H9 (cell line): ENCODE data around the gene CWC25. TPM values are rescaled to one million over a fixed set of nuclear protein-coding genes. Genes with fewer than 3 reads are reported as not detected.

Experiments used
- DNase-seq: peaks from one replicate; pipeline ENCODE4 v3.0.0-alpha.2; 2017
- H2AFZ ChIP-seq: one replicate; pipeline ENCODE4 v1.6.1; 2013; ENCODE audit warnings: mild to moderate bottlenecking, low read length, control low read depth, moderate library complexity
- H2AK5ac ChIP-seq: 2 replicates; pipeline ENCODE4 v1.6.1; 2013; ENCODE audit warnings: low read length, control low read depth, mixed read lengths; ENCODE audit not compliant: insufficient read length
- H2BK120ac ChIP-seq: one replicate; pipeline ENCODE4 v1.6.1; 2013; ENCODE audit warnings: low read depth, mild to moderate bottlenecking, low read length, control low read depth, inconsistent platforms; ENCODE audit not compliant: poor library complexity, severe bottlenecking
- H2BK12ac ChIP-seq: 2 replicates; pipeline ENCODE4 v1.6.1; 2013; ENCODE audit warnings: low read length, control low read depth, mixed read lengths, low read depth; ENCODE audit not compliant: insufficient read length
- H2BK15ac ChIP-seq: 2 replicates; pipeline ENCODE4 v1.6.1; 2013; ENCODE audit warnings: low read depth, low read length, control low read depth
- H2BK20ac ChIP-seq: one replicate; pipeline ENCODE4 v1.6.1; 2013; ENCODE audit warnings: low read depth, mild to moderate bottlenecking, low read length, control low read depth, inconsistent platforms; ENCODE audit not compliant: poor library complexity, severe bottlenecking
- H2BK5ac ChIP-seq: 2 replicates; pipeline ENCODE4 v1.6.1; 2013; ENCODE audit warnings: low read length, control low read depth, mixed read lengths; ENCODE audit not compliant: insufficient read length
- H3K14ac ChIP-seq: 2 replicates; pipeline ENCODE4 v1.6.1; 2013; ENCODE audit warnings: low read length, control low read depth; ENCODE audit not compliant: insufficient read depth
- H3K18ac ChIP-seq: 2 replicates; pipeline ENCODE4 v1.6.1; 2013; ENCODE audit warnings: low read depth, mild to moderate bottlenecking, mixed read lengths, low read length, control low read depth; ENCODE audit not compliant: insufficient read length
- H3K23ac ChIP-seq: 2 replicates; pipeline ENCODE4 v1.6.1; 2013; ENCODE audit warnings: low read length, control low read depth, mixed read lengths, low read depth; ENCODE audit not compliant: insufficient read length
- H3K23me2 ChIP-seq: 2 replicates; pipeline ENCODE4 v1.6.1; 2013; ENCODE audit warnings: low read depth, mild to moderate bottlenecking, mixed read lengths, low read length, control low read depth; ENCODE audit not compliant: insufficient read length, poor library complexity, severe bottlenecking
- H3K27ac ChIP-seq: 2 replicates; pipeline ENCODE4 v1.5.1; 2013; ENCODE audit warnings: low read length, control low read depth, mixed read lengths, low read depth; ENCODE audit not compliant: insufficient read length
- H3K27me3 ChIP-seq: 2 replicates; pipeline ENCODE4 v1.6.1; 2013; ENCODE audit warnings: low read length, control low read depth, inconsistent platforms; ENCODE audit not compliant: insufficient read depth
- H3K4ac ChIP-seq: 2 replicates; pipeline ENCODE4 v1.6.1; 2013; ENCODE audit warnings: low read depth, mild to moderate bottlenecking, control low read depth, inconsistent platforms, low read length, moderate library complexity
- H3K4me1 ChIP-seq: 2 replicates; pipeline ENCODE4 v1.6.1; 2013; ENCODE audit warnings: low read length, control low read depth, inconsistent platforms; ENCODE audit not compliant: insufficient read depth
- H3K4me2 ChIP-seq: 2 replicates; pipeline ENCODE4 v1.6.1; 2013; ENCODE audit warnings: low read length, control low read depth, mixed read lengths; ENCODE audit not compliant: insufficient read length, insufficient read depth
- H3K56ac ChIP-seq: 2 replicates; pipeline ENCODE4 v1.6.1; 2013; ENCODE audit warnings: low read depth, mild to moderate bottlenecking, mixed read lengths, low read length, control low read depth; ENCODE audit not compliant: insufficient read length
- H3K79me1 ChIP-seq: 2 replicates; pipeline ENCODE4 v1.6.1; 2013; ENCODE audit warnings: low read depth, mild to moderate bottlenecking, moderate library complexity, low read length, control low read depth, inconsistent platforms; ENCODE audit not compliant: insufficient read depth, poor library complexity, severe bottlenecking
- H3K79me2 ChIP-seq: 2 replicates; pipeline ENCODE4 v1.6.1; 2013; ENCODE audit warnings: low read length, control low read depth, inconsistent platforms; ENCODE audit not compliant: insufficient read depth
- H3K9ac ChIP-seq: 2 replicates; pipeline ENCODE4 v1.6.1; 2013; ENCODE audit warnings: low read length, control low read depth, mixed read lengths; ENCODE audit not compliant: insufficient read length; ENCODE audit errors: extremely low read depth
- H3K9me3 ChIP-seq: one replicate; pipeline ENCODE4 v1.6.1; 2013; ENCODE audit warnings: low read depth, low read length, inconsistent platforms; ENCODE audit not compliant: control insufficient read depth
- H3T11ph ChIP-seq: one replicate; pipeline ENCODE4 v1.6.1; 2013; ENCODE audit warnings: mild to moderate bottlenecking, low read length, control low read depth, inconsistent platforms
- H4K20me1 ChIP-seq: one replicate; pipeline ENCODE4 v1.6.1; 2013; ENCODE audit not compliant: control insufficient read depth, insufficient read length, insufficient read depth
- H4K5ac ChIP-seq: 2 replicates; pipeline ENCODE4 v1.6.1; 2013; ENCODE audit warnings: low read depth, mild to moderate bottlenecking, mixed read lengths, low read length, control low read depth; ENCODE audit not compliant: insufficient read length
- H4K8ac ChIP-seq: replicated peaks from 2 replicates; pipeline ENCODE4 v1.6.1; 2013; ENCODE audit warnings: low read length, control low read depth, mixed read lengths, low read depth; ENCODE audit not compliant: insufficient read length
- H4K91ac ChIP-seq: 2 replicates; pipeline ENCODE4 v1.6.1; 2013; ENCODE audit warnings: low read depth, mild to moderate bottlenecking, moderate library complexity, mixed read lengths, low read length, control low read depth; ENCODE audit not compliant: insufficient read length
- H3K27ac Mint-ChIP-seq, 3 experiments: 2 replicates in 2 of 3; 3 replicates in 1 of 3; pipeline ENCODE4 v1.8.0; 2020 to 2021; ENCODE audit warnings: mixed read lengths in 3 of 3, mild to moderate bottlenecking in 1 of 3, moderate library complexity in 1 of 3
- H3K27me3 Mint-ChIP-seq: 2 replicates; pipeline ENCODE4 v1.8.0; 2021; ENCODE audit warnings: low read depth, mild to moderate bottlenecking, moderate library complexity, mixed read lengths
- H3K36me3 Mint-ChIP-seq, 3 experiments: 2 replicates in 2 of 3; 3 replicates in 1 of 3; pipeline ENCODE4 v1.8.0; 2020 to 2021; ENCODE audit warnings: low read depth in 3 of 3, mixed read lengths in 3 of 3; ENCODE audit not compliant: insufficient read depth in 1 of 3
- H3K4me1 Mint-ChIP-seq, 2 experiments: 2 replicates each; pipeline ENCODE4 v1.8.0; 2020; ENCODE audit warnings: mixed read lengths in 2 of 2
- H3K4me3 Mint-ChIP-seq, 2 experiments: 2 replicates in 1 of 2; 3 replicates in 1 of 2; pipeline ENCODE4 v1.8.0; 2020 to 2021; ENCODE audit warnings: mild to moderate bottlenecking in 2 of 2, mixed read lengths in 2 of 2, moderate library complexity in 1 of 2
- H3K9me3 Mint-ChIP-seq, 2 experiments: 2 replicates in 1 of 2; 3 replicates in 1 of 2; pipeline ENCODE4 v1.8.0; 2020; ENCODE audit warnings: mild to moderate bottlenecking in 2 of 2, mixed read lengths in 2 of 2, moderate library complexity in 1 of 2
- CTCF ChIP-seq: fragments of 200-600 bp; sonication (generic); conservative IDR thresholded peaks from 3 replicates; pipeline ENCODE4 v1.8.0; 2021; ENCODE audit warnings: antibody characterized with exemption, mild to moderate bottlenecking
- WGBS: extraction: QIAGEN DNeasy Blood & Tissue Kit; methylation state at CpG from one replicate; pipeline ENCODE4 v1.1.7; 2013; ENCODE audit warnings: missing lambda C conversion rate, low lambda C conversion rate, mixed read lengths; ENCODE audit not compliant: insufficient read length; ENCODE audit errors: extremely low coverage; 5-methylcytosine and 5-hydroxymethylcytosine counted together
- total RNA-seq: library from RNA; stranded (reverse); gene quantifications from 2 replicates; pipeline ENCODE4 v1.2.1, GENCODE V29; 2021

CWC25 gene
- total RNA-seq, 1 experiment from 2014 or later, result 15.9 TPM

GRCh38 chr17:38871247-38872015 lies 46.3 kb upstream of the CWC25 start:
- Mint-ChIP-seq H3K4me3 (peak overlapping the region; percentile 85 to 98), H3K4me1 (peaks cover 37 to 53% of the 10 kb centered on the region in 2 experiments), H3K27me3 (peaks cover 3% of the 10 kb centered on the region; the same call in 1 of the 2 replicates), H3K36me3 (peaks cover 0 to 7% (median 2%) of the 10 kb centered on the region in 3 experiments; a peak in 4 of 7 replicates), H3K9me3 (peaks cover 3 to 8% of the 10 kb centered on the region in 2 experiments; a peak in 2 of 5 replicates), H3K27ac (peak overlapping the region; percentile 75 to 90 (median 85))
- H3K4ac ChIP-seq, result no peak overlapping the region
- H2BK20ac ChIP-seq, result no peak overlapping the region
- H2BK5ac ChIP-seq, result no peak overlapping the region
- peak overlapping the region; percentile 94 for H3K4me2 ChIP-seq
- no peak overlapping the region for H4K8ac ChIP-seq
- TF ChIP-seq CTCF, result no peak
- H3T11ph ChIP-seq, result no peak overlapping the region
- H3K9ac ChIP-seq, result peak overlapping the region; percentile 29
- no CpG with 5 or more reads among the region's 11 CpGs for WGBS
- no peak overlapping the region for H2BK12ac ChIP-seq
- H3K9me3 ChIP-seq, result no peaks in the 10 kb centered on the region
- H2BK15ac ChIP-seq, result no peak overlapping the region
- H4K5ac ChIP-seq, result no peak overlapping the region
- peak; percentile 75 for DNase-seq
- no peaks in the 10 kb centered on the region for H3K27me3 ChIP-seq
- peaks cover 22% of the 10 kb centered on the region for H3K23me2 ChIP-seq
- no peak overlapping the region for H4K91ac ChIP-seq
- H2AK5ac ChIP-seq, result no peak overlapping the region
- H3K14ac ChIP-seq, result no peak overlapping the region
- H3K79me2 ChIP-seq, result peaks cover 34% of the 10 kb centered on the region; the same call in 1 of the 2 replicates
- H3K23ac ChIP-seq, result no peak overlapping the region
- no peak overlapping the region for H3K27ac ChIP-seq
- H2BK120ac ChIP-seq, result no peak overlapping the region
- H3K4me1 ChIP-seq, result no peaks in the 10 kb centered on the region; the same call in 1 of the 2 replicates
- peak overlapping the region; percentile 11 for H3K18ac ChIP-seq
- H2AFZ ChIP-seq, result no peak overlapping the region
- H4K20me1 ChIP-seq, result peaks cover 2% of the 10 kb centered on the region
- H3K79me1 ChIP-seq, result no peaks in the 10 kb centered on the region
- H3K56ac ChIP-seq, result no peak overlapping the region
